Left ventricle myocardium inferior (tissue), 1 donor: ENCODE measurements around the gene BRINP2. TPM values are rescaled to one million over a fixed set of nuclear protein-coding genes. Genes with fewer than 3 reads are reported as not detected.

Source experiments
- DNase-seq: peaks from one replicate; pipeline ENCODE4 v3.0.0-alpha.2; 2020
- H3K27ac ChIP-seq: fragments of 200-600 bp; replicated peaks from 2 replicates; pipeline ENCODE4 v1.8.0; 2021
- H3K27me3 ChIP-seq: fragments of 200-600 bp; 2 replicates; pipeline ENCODE4 v1.8.0; 2021; ENCODE audit warnings: low read depth
- H3K36me3 ChIP-seq: fragments of 200-600 bp; 2 replicates; pipeline ENCODE4 v1.8.0; 2021
- H3K4me1 ChIP-seq: fragments of 200-600 bp; 2 replicates; pipeline ENCODE4 v1.8.0; 2021
- H3K4me3 ChIP-seq: fragments of 200-600 bp; 2 replicates; pipeline ENCODE4 v1.8.0; 2021; ENCODE audit warnings: mild to moderate bottlenecking, moderate library complexity
- H3K9me3 ChIP-seq: fragments of 200-600 bp; replicated peaks from 2 replicates; pipeline ENCODE4 v1.8.0; 2021
- intact Hi-C: fragments of 100-400 bp; cut with micrococcal nuclease; formaldehyde crosslinking; loops from one replicate; pipeline ENCODE4 v1.11.0; 2022
- total RNA-seq: library from RNA; stranded (reverse); fragmentation: NEBNext Ultra II Directional; extraction: Animal tissue kit (Norgen Biotek cat#: 25700); gene quantifications from one replicate; pipeline ENCODE4 v1.2.1, GENCODE V29; 2021
- TF ChIP-seq, protein P1 (sequence below): fragments of 200-600 bp; IDR thresholded peaks from 2 replicates; pipeline ENCODE4 v1.8.0; 2021; ENCODE audit warnings: antibody characterized with exemption, mild to moderate bottlenecking, borderline replicate concordance
- donor health status: DM: no; HTN: yes; CAD: no; lungs with severe emphysema.

The BRINP2 gene
- total RNA-seq, 1 donor from 2014 or later, result 0.66 TPM

DNA sequence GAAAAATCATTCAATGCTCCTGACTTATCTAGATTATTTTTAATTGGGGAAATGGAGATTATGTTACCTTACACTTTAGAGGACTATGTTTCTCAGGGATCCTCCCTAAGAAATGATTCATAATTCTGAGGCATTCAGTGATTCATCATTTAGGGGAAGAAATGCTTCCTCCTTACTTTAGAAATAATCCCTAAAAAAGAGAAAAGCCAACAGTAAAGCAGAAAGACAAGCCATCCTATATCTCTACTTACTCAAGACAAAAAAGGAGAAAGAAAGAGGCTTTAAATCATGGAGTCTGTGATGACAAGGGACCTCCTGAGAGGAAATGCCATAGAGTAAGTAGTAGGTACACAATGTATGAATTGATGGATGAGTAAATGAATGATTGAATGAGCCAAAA, 137.0 kb downstream of the BRINP2 start:
- H3K4me1 ChIP-seq, result peaks cover 3% of the 10 kb centered on the region
- no peaks in the 10 kb centered on the region for H3K36me3 ChIP-seq
- DNase-seq, result no peak
- TF ChIP-seq, protein P1, sequence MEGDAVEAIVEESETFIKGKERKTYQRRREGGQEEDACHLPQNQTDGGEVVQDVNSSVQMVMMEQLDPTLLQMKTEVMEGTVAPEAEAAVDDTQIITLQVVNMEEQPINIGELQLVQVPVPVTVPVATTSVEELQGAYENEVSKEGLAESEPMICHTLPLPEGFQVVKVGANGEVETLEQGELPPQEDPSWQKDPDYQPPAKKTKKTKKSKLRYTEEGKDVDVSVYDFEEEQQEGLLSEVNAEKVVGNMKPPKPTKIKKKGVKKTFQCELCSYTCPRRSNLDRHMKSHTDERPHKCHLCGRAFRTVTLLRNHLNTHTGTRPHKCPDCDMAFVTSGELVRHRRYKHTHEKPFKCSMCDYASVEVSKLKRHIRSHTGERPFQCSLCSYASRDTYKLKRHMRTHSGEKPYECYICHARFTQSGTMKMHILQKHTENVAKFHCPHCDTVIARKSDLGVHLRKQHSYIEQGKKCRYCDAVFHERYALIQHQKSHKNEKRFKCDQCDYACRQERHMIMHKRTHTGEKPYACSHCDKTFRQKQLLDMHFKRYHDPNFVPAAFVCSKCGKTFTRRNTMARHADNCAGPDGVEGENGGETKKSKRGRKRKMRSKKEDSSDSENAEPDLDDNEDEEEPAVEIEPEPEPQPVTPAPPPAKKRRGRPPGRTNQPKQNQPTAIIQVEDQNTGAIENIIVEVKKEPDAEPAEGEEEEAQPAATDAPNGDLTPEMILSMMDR, result no peak
- H3K4me3 ChIP-seq, result no peak overlapping the region
- H3K27ac ChIP-seq, result no peak overlapping the region
- intact Hi-C loops, result no loop called here
- H3K9me3 ChIP-seq, result no peaks in the 10 kb centered on the region
- H3K27me3 ChIP-seq, result peaks cover 64% of the 10 kb centered on the region

DNA sequence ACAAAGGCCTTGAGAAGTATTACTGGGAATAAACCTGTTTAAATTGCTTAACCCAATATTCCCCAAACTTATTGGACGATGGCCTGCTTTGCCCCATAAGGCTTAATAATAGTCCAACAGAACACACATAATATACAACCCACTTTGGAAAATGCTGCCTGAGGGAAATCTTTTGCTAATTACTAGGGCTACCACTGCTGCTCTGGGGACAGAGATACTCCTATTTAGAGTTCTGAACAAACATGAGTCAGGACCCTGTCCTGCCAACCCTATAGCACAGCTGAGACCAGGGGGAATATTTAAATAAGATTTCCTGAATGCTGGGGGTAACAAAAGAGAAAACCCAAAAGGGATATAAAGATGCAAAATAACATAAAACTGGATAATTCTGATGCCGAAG, 139.1 kb downstream of the BRINP2 start:
- no peak overlapping the region for H3K4me3 ChIP-seq
- H3K9me3 ChIP-seq, result no peaks in the 10 kb centered on the region
- TF ChIP-seq, protein P1, result no peak
- no peak overlapping the region for H3K27ac ChIP-seq
- peaks cover 76% of the 10 kb centered on the region for H3K27me3 ChIP-seq
- no peaks in the 10 kb centered on the region for H3K36me3 ChIP-seq
- DNase-seq, result no peak
- intact Hi-C loops, result no loop called here
- no peaks in the 10 kb centered on the region for H3K4me1 ChIP-seq

DNA sequence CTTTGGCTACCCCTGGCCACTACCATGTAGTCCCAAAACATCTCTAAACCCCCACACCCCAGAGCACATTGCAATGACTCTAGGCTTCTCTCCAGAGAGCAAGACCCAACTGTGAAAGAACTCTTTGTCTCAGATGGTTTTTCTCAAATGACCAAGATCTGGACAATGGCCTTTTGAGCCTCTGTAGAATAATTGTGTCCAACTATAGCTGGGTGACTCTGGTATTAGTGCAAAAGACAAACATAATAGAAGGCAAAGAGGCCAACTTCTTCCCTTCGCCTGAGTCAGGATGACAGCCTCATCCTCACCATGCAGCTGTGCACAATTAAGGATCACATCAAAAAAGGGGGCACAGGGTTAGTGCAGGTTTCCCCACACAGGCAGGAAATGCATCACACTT, 139.6 kb downstream of the BRINP2 start:
- peaks cover 76% of the 10 kb centered on the region for H3K27me3 ChIP-seq

DNA sequence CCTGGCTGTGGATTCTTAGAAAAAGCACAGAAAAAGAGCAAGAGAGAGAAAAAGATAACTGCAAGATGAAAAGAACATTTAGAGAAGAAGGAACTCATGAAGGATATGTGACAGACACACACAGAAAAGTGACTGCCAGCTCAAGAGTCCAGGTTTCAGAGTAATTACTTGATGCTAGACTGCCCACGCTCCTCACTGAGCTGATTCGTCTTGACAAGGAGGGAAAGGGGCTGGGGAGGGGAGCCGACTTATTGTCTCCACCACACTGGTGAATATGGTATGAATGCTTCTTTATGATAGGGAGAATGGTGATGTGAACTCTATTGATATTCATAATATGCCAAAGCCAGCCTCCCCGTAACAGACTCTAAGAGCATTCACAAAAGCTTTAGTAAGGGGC, 140.4 kb downstream of the BRINP2 start:
- Histone ChIP-seq H3K36me3 (no peaks in the 10 kb centered on the region), H3K27me3 (peaks cover 76% of the 10 kb centered on the region), H3K9me3 (no peaks in the 10 kb centered on the region), H3K4me3 (no peak overlapping the region), H3K27ac (no peak overlapping the region), H3K4me1 (no peaks in the 10 kb centered on the region)
- intact Hi-C loops, result no loop called here
- TF ChIP-seq, protein P1, result no peak
- no peak for DNase-seq

More for the DNA sequence above, 139.6 kb downstream of the BRINP2 start:
- Histone ChIP-seq H3K4me1 (no peaks in the 10 kb centered on the region), H3K9me3 (no peaks in the 10 kb centered on the region), H3K27ac (no peak overlapping the region), H3K36me3 (no peaks in the 10 kb centered on the region), H3K4me3 (no peak overlapping the region)
- TF ChIP-seq, protein P1, result no peak
- intact Hi-C loops, result no loop called here
- no peak for DNase-seq

DNA sequence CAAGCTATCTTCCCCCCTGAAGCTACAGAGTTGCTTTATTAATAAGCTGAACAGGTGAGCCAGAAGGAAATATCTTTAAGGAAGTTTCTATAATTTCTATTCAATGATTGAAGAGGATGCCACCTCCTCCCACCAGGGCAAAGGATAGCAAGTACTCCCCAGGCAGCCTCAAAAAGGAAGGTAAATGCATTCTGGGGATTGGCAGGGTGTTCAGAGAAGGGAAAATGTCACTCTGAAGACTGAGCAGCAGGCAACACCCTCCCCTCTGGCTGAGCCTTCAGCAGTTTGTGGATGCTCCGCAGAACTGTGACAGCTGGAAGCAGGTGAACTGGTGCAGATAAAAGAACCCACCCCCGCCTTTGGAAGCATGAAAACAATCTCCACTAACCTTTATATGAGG, 140.8 kb downstream of the BRINP2 start:
- Histone ChIP-seq H3K36me3 (no peaks in the 10 kb centered on the region), H3K27ac (no peak overlapping the region), H3K4me3 (no peak overlapping the region), H3K27me3 (peaks cover 76% of the 10 kb centered on the region), H3K9me3 (no peaks in the 10 kb centered on the region), H3K4me1 (no peaks in the 10 kb centered on the region)
- intact Hi-C loops, result no loop called here
- TF ChIP-seq, protein P1, result no peak
- no peak for DNase-seq

DNA sequence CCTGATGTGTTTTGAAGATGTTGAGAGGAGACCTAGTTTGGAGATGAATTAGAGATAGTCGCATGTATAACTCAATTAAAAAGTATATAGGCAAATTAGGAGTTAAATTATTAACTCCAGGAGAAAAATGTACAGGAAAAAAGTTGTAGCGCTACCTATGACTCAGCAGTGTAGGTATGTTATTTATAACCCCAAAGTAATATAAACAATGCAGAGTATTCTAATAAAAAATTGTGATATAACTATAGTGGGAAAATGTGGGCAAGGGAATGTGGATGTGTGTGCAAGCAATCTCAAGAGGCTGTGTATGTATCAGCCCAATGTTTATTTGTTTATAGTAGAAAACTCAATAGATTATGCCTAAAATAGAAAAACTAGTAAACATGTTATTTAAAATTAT, 144.5 kb downstream of the BRINP2 start:
- no peak overlapping the region for H3K4me3 ChIP-seq
- H3K4me1 ChIP-seq, result no peaks in the 10 kb centered on the region
- TF ChIP-seq, protein P1, result no peak
- peaks cover 75% of the 10 kb centered on the region for H3K27me3 ChIP-seq
- H3K27ac ChIP-seq, result no peak overlapping the region
- DNase-seq, result no peak
- no peaks in the 10 kb centered on the region for H3K36me3 ChIP-seq
- intact Hi-C loops, result no loop called here
- peaks cover 11% of the 10 kb centered on the region for H3K9me3 ChIP-seq
